Measurements from ENCODE around the gene HAND1.

DNA sequence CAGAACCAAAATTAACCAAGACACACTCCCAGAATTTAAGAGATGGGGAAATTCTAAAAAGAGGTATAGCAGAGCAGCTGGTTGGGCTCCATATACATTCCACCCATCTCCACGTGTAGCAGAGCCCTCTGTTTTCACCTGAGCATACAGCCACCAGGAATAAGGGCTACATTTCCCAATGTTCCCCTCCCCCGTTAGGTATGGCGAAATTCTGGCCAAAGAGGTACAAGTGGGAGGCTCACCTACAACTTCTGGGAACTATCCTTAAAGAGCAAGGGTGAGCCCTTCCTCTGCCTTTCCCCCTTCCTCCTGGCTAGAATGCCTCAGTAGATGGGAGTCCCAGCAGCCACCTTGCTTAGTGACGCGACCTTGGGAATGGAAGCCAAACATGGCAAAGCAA is 37.5 kb downstream of the HAND1 start:
- TF ChIP-seq CREB1 (CRISPR knock-in tag; IDR thresholded peaks at IDR 0.05; ENCODE audit: low read depth), result no peak
- TF ChIP-seq, protein P1, sequence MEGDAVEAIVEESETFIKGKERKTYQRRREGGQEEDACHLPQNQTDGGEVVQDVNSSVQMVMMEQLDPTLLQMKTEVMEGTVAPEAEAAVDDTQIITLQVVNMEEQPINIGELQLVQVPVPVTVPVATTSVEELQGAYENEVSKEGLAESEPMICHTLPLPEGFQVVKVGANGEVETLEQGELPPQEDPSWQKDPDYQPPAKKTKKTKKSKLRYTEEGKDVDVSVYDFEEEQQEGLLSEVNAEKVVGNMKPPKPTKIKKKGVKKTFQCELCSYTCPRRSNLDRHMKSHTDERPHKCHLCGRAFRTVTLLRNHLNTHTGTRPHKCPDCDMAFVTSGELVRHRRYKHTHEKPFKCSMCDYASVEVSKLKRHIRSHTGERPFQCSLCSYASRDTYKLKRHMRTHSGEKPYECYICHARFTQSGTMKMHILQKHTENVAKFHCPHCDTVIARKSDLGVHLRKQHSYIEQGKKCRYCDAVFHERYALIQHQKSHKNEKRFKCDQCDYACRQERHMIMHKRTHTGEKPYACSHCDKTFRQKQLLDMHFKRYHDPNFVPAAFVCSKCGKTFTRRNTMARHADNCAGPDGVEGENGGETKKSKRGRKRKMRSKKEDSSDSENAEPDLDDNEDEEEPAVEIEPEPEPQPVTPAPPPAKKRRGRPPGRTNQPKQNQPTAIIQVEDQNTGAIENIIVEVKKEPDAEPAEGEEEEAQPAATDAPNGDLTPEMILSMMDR (conservative IDR thresholded peaks at IDR 0.05; ENCODE audit: low read depth in 2 of 2), result no peak
- no peak for TF ChIP-seq EZH2 (IDR thresholded peaks at IDR 0.05; ENCODE audit: low read depth, unreplicated experiment)
- no peak for TF ChIP-seq ZNF331 (CRISPR knock-in tag; IDR thresholded peaks at IDR 0.05; ENCODE audit: low read depth)
- TF ChIP-seq EZH2phosphoT487 (IDR thresholded peaks at IDR 0.05; ENCODE audit: unreplicated experiment), result no peak
- no peak for TF ChIP-seq JUNB (IDR thresholded peaks at IDR 0.05; ENCODE audit: unreplicated experiment)
- no peak for TF ChIP-seq POLR2AphosphoS5 (IDR thresholded peaks at IDR 0.05; ENCODE audit: low read depth)
- no peak for TF ChIP-seq STAT1 (IDR thresholded peaks at IDR 0.05; ENCODE audit: unreplicated experiment)
- TF ChIP-seq ZNF114 (CRISPR knock-in tag; IDR thresholded peaks at IDR 0.05), result no peak
- TF ChIP-seq, protein P2, sequence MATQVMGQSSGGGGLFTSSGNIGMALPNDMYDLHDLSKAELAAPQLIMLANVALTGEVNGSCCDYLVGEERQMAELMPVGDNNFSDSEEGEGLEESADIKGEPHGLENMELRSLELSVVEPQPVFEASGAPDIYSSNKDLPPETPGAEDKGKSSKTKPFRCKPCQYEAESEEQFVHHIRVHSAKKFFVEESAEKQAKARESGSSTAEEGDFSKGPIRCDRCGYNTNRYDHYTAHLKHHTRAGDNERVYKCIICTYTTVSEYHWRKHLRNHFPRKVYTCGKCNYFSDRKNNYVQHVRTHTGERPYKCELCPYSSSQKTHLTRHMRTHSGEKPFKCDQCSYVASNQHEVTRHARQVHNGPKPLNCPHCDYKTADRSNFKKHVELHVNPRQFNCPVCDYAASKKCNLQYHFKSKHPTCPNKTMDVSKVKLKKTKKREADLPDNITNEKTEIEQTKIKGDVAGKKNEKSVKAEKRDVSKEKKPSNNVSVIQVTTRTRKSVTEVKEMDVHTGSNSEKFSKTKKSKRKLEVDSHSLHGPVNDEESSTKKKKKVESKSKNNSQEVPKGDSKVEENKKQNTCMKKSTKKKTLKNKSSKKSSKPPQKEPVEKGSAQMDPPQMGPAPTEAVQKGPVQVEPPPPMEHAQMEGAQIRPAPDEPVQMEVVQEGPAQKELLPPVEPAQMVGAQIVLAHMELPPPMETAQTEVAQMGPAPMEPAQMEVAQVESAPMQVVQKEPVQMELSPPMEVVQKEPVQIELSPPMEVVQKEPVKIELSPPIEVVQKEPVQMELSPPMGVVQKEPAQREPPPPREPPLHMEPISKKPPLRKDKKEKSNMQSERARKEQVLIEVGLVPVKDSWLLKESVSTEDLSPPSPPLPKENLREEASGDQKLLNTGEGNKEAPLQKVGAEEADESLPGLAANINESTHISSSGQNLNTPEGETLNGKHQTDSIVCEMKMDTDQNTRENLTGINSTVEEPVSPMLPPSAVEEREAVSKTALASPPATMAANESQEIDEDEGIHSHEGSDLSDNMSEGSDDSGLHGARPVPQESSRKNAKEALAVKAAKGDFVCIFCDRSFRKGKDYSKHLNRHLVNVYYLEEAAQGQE (IDR thresholded peaks at IDR 0.05; ENCODE audit: unreplicated experiment), result no peak
